ENCODE results near the gene IFNAR1.

- TF ChIP-seq TCF4 (CRISPR knock-in tag; IDR thresholded peaks at IDR 0.05; ENCODE audit: borderline replicate concordance) (no peak), CSRNP3 (CRISPR knock-in tag; IDR thresholded peaks at IDR 0.05) (no peak), ZNF565 (CRISPR knock-in tag; conservative IDR thresholded peaks at IDR 0.05; ENCODE audit: low read depth) (no peak), ZFP30 (CRISPR knock-in tag; IDR thresholded peaks at IDR 0.05) (no peak), ZC3H10 (CRISPR knock-in tag; IDR thresholded peaks at IDR 0.05) (no peak), ESRRG (CRISPR knock-in tag; IDR thresholded peaks at IDR 0.05) (no peak), ZNF70 (CRISPR knock-in tag; IDR thresholded peaks at IDR 0.05) (no peak), ISL1 (CRISPR knock-in tag; IDR thresholded peaks at IDR 0.05) (no peak)
- TF ChIP-seq, protein P1, sequence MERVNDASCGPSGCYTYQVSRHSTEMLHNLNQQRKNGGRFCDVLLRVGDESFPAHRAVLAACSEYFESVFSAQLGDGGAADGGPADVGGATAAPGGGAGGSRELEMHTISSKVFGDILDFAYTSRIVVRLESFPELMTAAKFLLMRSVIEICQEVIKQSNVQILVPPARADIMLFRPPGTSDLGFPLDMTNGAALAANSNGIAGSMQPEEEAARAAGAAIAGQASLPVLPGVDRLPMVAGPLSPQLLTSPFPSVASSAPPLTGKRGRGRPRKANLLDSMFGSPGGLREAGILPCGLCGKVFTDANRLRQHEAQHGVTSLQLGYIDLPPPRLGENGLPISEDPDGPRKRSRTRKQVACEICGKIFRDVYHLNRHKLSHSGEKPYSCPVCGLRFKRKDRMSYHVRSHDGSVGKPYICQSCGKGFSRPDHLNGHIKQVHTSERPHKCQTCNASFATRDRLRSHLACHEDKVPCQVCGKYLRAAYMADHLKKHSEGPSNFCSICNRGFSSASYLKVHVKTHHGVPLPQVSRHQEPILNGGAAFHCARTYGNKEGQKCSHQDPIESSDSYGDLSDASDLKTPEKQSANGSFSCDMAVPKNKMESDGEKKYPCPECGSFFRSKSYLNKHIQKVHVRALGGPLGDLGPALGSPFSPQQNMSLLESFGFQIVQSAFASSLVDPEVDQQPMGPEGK (CRISPR knock-in tag; IDR thresholded peaks at IDR 0.05; ENCODE audit: borderline replicate concordance): no peak
These were observed 32.0 kb upstream of the IFNAR1 start for GRCh38 chr21:33292724-33293123.

Data from SK-N-SH treated with all-trans-retinoic acid at 6 μM for 48 hours (cell line).